Endothelial cell of umbilical vein (primary cell): ENCODE data around the gene FBN3. TPM values are rescaled to one million over a fixed set of nuclear protein-coding genes. Genes with fewer than 3 reads are reported as not detected.

Experiments used
- BruUV-seq: library from RNA; stranded (reverse); fragments of 400-500 nt; replicated peaks from 2 replicates; lab custom pipeline; 2021; lab: Mats Ljungman, UMichigan
- CTCF ChIA-PET: fragments of 300-600, 350-600 bp; sonication (Branson Sonifier 250); formaldehyde crosslinking; loops from one replicate; lab custom pipeline; 2021; ENCODE audit warnings: antibody characterized with exemption, inconsistent platforms; lab: Charles Lee
- POLR2A ChIA-PET: fragments of 300-600, 350-600 bp; sonication (Branson Sonifier 250); formaldehyde crosslinking; loops from one replicate; lab custom pipeline; 2021; ENCODE audit warnings: antibody characterized with exemption, inconsistent platforms; lab: Charles Lee
- DNase-seq: peaks from one replicate; pipeline ENCODE4 v3.0.0-alpha.2; 2011; ENCODE audit warnings: low read depth, low spot score
- FAIRE-seq: peaks from 2 replicates; lab custom pipeline; 2011; peaks lifted over from hg19 to GRCh38; lab: Jason Lieb, UNC
- H2AFZ ChIP-seq: 2 replicates; pipeline ENCODE4 v1.6.0; 2012; ENCODE audit warnings: low read depth, low read length, control low read depth, inconsistent platforms
- H3K27ac ChIP-seq: 2 replicates; pipeline ENCODE4 v1.5.1; 2011; ENCODE audit warnings: low read depth, mild to moderate bottlenecking, control low read depth, low read length, moderate library complexity; ENCODE audit not compliant: insufficient read depth
- H3K27me3 ChIP-seq, 2 experiments: 2 replicates each; pipeline versions ENCODE4 v1.6.0 to v1.6.1; 2011; ENCODE audit warnings: low read length in 2 of 2, mixed read lengths in 1 of 2; ENCODE audit not compliant: control insufficient read depth in 2 of 2, insufficient read depth in 2 of 2
- H3K36me3 ChIP-seq, 2 experiments: 2 replicates in 1 of 2; 3 replicates in 1 of 2; pipeline ENCODE4 v1.5.1; 2011; ENCODE audit warnings: low read length in 2 of 2, mild to moderate bottlenecking in 1 of 2, moderate library complexity in 1 of 2; ENCODE audit not compliant: control insufficient read depth in 2 of 2, insufficient read depth in 2 of 2; ENCODE audit errors: extremely low read depth in 1 of 2
- H3K4me1 ChIP-seq: 3 replicates; pipeline ENCODE4 v1.5.1; 2011; ENCODE audit warnings: mild to moderate bottlenecking, low read length; ENCODE audit not compliant: control insufficient read depth, insufficient read depth; ENCODE audit errors: extremely low read depth
- H3K4me2 ChIP-seq: 2 replicates; pipeline ENCODE4 v1.6.1; 2011; ENCODE audit warnings: low read length, control low read depth, mixed read lengths; ENCODE audit not compliant: insufficient read depth
- H3K4me3 ChIP-seq, 3 experiments: fragments of 200-600 bp in 1 of 3; sonication (generic), shearing (Covaris generic) in 1 of 3; replicated peaks in 1 of 3; 2 replicates each; pipeline ENCODE4 v1.5.1; 2011 to 2016; ENCODE audit warnings: control low read depth in 3 of 3, low read length in 3 of 3, mild to moderate bottlenecking in 2 of 3, inconsistent platforms in 1 of 3, low read depth in 1 of 3, moderate library complexity in 1 of 3; ENCODE audit not compliant: insufficient read depth in 1 of 3
- H3K79me2 ChIP-seq: 2 replicates; pipeline ENCODE4 v1.6.0; 2012; ENCODE audit warnings: low read length, inconsistent platforms; ENCODE audit not compliant: control insufficient read depth, insufficient read depth
- H3K9ac ChIP-seq: replicated peaks from 2 replicates; pipeline ENCODE3; 2011; ENCODE audit warnings: low read length, control low read depth; ENCODE audit not compliant: insufficient read depth; ENCODE audit errors: extremely low read depth
- H3K9me1 ChIP-seq: replicated peaks from 3 replicates; pipeline ENCODE4 v1.6.0; 2011; ENCODE audit warnings: mild to moderate bottlenecking, low read length; ENCODE audit not compliant: control insufficient read depth, insufficient read depth; ENCODE audit errors: extremely low read depth
- H3K9me3 ChIP-seq: replicated peaks from 2 replicates; pipeline ENCODE4 v1.5.1; 2012; ENCODE audit warnings: low read length, inconsistent platforms; ENCODE audit not compliant: control insufficient read depth, insufficient read depth
- H4K20me1 ChIP-seq: replicated peaks from 2 replicates; pipeline ENCODE3; 2011; ENCODE audit warnings: mild to moderate bottlenecking, low read length; ENCODE audit not compliant: control insufficient read depth, insufficient read depth; ENCODE audit errors: extremely low read depth
- EZH2 ChIP-seq: IDR thresholded peaks from 2 replicates; pipeline ENCODE4 v1.6.1; 2012; ENCODE audit warnings: borderline replicate concordance, low read depth, mild to moderate bottlenecking, moderate library complexity, low read length, inconsistent platforms; ENCODE audit not compliant: severe bottlenecking
- FOS ChIP-seq: IDR thresholded peaks from 2 replicates; pipeline ENCODE4 v1.6.1; 2011; ENCODE audit warnings: mild to moderate bottlenecking, low read length, moderate library complexity, borderline replicate concordance; ENCODE audit not compliant: insufficient read depth
- GATA2 ChIP-seq: IDR thresholded peaks from 2 replicates; pipeline ENCODE4 v1.7.0; 2011; ENCODE audit warnings: low read depth, mild to moderate bottlenecking, moderate library complexity, mixed read lengths, low read length; ENCODE audit not compliant: insufficient read length, insufficient read depth
- JUN ChIP-seq: IDR thresholded peaks from 2 replicates; pipeline ENCODE4 v1.6.1; 2011; ENCODE audit warnings: borderline replicate concordance, low read depth; ENCODE audit not compliant: insufficient read length, insufficient read depth
- MYC ChIP-seq: IDR thresholded peaks from one replicate; pipeline ENCODE4 v1.6.1; 2011; ENCODE audit warnings: mild to moderate bottlenecking, low read depth, low read length
- POLR2A ChIP-seq: IDR thresholded peaks from 2 replicates; pipeline ENCODE4 v1.6.1; 2012; ENCODE audit warnings: low read depth, mild to moderate bottlenecking, control low read depth, low read length
- POLR2AphosphoS5 ChIP-seq: IDR thresholded peaks from 2 replicates; pipeline ENCODE4 v1.6.1; 2012; ENCODE audit warnings: low read depth, mild to moderate bottlenecking, control low read depth, low read length, moderate library complexity; ENCODE audit not compliant: insufficient read depth
- dilution Hi-C: fragments of 300-500 bp; cut with MboI; formaldehyde crosslinking; loops from one replicate; pipeline ENCODE4 v1.15.0; 2019; ENCODE audit warnings: low sequenced_read_pairs; ENCODE audit not compliant: extremely low pct_ligation_motif_present
- intact Hi-C: fragments of 100-400 bp; cut with micrococcal nuclease; formaldehyde crosslinking; loops from one replicate; pipeline ENCODE4 v1.10.0; 2022
- polyA plus RNA-seq, 4 experiments: library from polyadenylated mRNA; depleted of rRNA in 3 of 4; stranded (reverse) in 3 of 4; unstranded in 1 of 4; fragments of >200 nt; gene quantifications; 2 replicates each; pipeline versions ENCODE4 v1.2.1 to v1.2.3, GENCODE V29; 2011 to 2012; ENCODE audit warnings: missing spikeins in 1 of 4
- total RNA-seq: library from RNA; stranded (reverse); gene quantifications from 2 replicates; pipeline ENCODE4 v1.2.3, GENCODE V29; 2021
- TF ChIP-seq, protein P1 (sequence below): IDR thresholded peaks from 2 replicates; pipeline ENCODE4 v1.6.1; 2011; ENCODE audit not compliant: insufficient read depth, insufficient read length
- TF ChIP-seq, protein P2 (sequence below), 2 donors: IDR thresholded peaks; 1 replicate in 1 of 2; 2 replicates in 1 of 2; pipeline ENCODE4 v1.5.1; 2011; ENCODE audit warnings: low read length in 2 of 2, mild to moderate bottlenecking in 2 of 2, moderate library complexity in 2 of 2, control low read depth in 1 of 2, inconsistent platforms in 1 of 2, low read depth in 1 of 2; ENCODE audit not compliant: insufficient read depth in 1 of 2; ENCODE audit errors: extremely low read depth in 1 of 2

FBN3 gene
- total and polyA plus RNA-seq, 2 donors (not counting 3 experiments of a cell fraction or from before 2014, with no cell fraction given), result not detected

DNA sequence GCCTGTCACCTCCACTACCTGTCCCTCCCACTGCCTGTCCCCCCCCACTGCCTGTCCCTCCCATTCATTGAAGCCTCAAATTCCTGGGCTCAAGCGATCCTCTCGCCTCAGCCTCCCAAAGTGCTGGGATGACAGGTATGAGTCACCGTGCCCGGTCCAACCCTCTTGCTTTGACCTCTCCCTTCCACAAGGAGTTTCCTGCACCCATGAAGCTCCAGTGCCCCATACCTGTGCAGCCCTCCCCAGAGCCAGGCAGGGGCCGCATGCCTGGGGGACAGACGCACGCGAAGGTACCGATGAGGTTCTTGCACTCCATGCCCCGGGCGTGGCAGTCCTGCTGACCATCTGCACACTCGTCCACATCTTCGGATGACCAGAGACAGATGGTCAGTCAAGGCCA is 62.5 kb downstream of the FBN3 start:
- Histone ChIP-seq H3K9me1 (no peaks in the 10 kb centered on the region), H3K79me2 (no peaks in the 10 kb centered on the region), H2AFZ (no peak overlapping the region), H3K27me3 (no peaks in the 10 kb centered on the region), H3K4me1 (no peaks in the 10 kb centered on the region), H3K4me3 (no peak overlapping the region), H3K27ac (no peak overlapping the region), H3K36me3 (no peaks in the 10 kb centered on the region), H3K9me3 (no peaks in the 10 kb centered on the region), H3K4me2 (no peak overlapping the region), H3K9ac (no peak overlapping the region), H4K20me1 (no peaks in the 10 kb centered on the region)
- BruUV-seq, result no TSS peak
- TF ChIP-seq, protein P1, sequence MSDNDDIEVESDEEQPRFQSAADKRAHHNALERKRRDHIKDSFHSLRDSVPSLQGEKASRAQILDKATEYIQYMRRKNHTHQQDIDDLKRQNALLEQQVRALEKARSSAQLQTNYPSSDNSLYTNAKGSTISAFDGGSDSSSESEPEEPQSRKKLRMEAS, result no peak
- TF ChIP-seq, protein P2, sequence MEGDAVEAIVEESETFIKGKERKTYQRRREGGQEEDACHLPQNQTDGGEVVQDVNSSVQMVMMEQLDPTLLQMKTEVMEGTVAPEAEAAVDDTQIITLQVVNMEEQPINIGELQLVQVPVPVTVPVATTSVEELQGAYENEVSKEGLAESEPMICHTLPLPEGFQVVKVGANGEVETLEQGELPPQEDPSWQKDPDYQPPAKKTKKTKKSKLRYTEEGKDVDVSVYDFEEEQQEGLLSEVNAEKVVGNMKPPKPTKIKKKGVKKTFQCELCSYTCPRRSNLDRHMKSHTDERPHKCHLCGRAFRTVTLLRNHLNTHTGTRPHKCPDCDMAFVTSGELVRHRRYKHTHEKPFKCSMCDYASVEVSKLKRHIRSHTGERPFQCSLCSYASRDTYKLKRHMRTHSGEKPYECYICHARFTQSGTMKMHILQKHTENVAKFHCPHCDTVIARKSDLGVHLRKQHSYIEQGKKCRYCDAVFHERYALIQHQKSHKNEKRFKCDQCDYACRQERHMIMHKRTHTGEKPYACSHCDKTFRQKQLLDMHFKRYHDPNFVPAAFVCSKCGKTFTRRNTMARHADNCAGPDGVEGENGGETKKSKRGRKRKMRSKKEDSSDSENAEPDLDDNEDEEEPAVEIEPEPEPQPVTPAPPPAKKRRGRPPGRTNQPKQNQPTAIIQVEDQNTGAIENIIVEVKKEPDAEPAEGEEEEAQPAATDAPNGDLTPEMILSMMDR (IDR thresholded peaks at IDR 0.05; ENCODE audit: extremely low read depth in 1 of 2, insufficient read depth in 1 of 2, low read depth in 1 of 2, low read length in 2 of 2), result no peak
- TF ChIP-seq POLR2AphosphoS5, result no peak
- no peak for TF ChIP-seq EZH2
- TF ChIP-seq FOS, result no peak
- no peak for TF ChIP-seq MYC
- TF ChIP-seq POLR2A, result no peak
- no peak for TF ChIP-seq GATA2
- no peak for TF ChIP-seq JUN
- dilution Hi-C loops, result no loop called here
- FAIRE-seq, result no peak
- POLR2A ChIA-PET, result no interaction called here
- CTCF ChIA-PET, result no interaction called here
- intact Hi-C loops, result no loop called here
- no peak for DNase-seq
